ENCODE results near the gene MATR3.

DNA sequence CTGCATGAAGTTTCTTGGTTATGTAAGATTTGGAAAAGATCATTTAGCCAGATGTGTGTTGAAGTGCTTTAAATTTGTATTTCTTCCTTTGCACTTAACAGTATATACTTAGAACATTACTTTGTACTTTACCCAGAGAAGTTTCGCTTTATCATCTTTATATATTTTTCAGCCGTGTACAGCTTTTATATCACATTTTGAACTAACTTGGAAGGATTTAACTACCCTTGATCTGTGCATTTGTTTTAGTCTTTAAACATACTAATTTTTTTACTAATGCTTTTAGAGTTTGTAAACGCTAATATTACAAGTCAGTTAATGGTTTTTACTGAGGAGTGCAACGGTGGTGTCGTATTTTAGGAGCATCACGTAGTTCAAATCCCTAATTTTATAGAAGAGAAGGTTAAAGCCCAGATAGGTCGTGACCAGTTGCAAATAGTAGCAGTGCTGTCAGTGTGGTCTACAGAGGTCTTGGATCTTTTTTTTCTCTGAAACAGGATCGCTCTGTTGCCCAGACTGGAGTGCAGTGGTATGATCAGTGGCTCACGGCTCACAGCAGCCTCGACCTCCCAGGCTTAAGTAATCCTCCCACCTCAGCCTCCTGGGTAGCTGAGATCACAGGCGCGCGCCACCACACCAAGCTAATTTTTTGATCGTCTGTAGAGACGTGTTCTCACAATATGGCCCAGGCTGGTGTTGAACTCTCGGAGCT is 2.0 kb downstream of the MATR3 start:
- TF ChIP-seq ZNF274 (IDR thresholded peaks at IDR 0.05; ENCODE audit: low read depth, low read length) (no peak), SUZ12 (IDR thresholded peaks at IDR 0.05; ENCODE audit: extremely low read depth, insufficient read depth, insufficient read length) (no peak), YY1 (IDR thresholded peaks at IDR 0.05; ENCODE audit: insufficient read depth, insufficient read length) (no peak)

Data from NT2/D1 (cell line).